WTC11 (cell line): Measurements from ENCODE around the gene DNMT3A. TPM values are rescaled to one million over a fixed set of nuclear protein-coding genes. Genes with fewer than 3 reads are reported as not detected.

ENCODE experiments used
- ATAC-seq: fragments of 200-7000 bp; cut with Tn5 transposase; 2 replicates; pipeline ENCODE4 v1.10.0; 2021; ENCODE audit warnings: mild to moderate bottlenecking, moderate library complexity
- CTCF ChIA-PET: fragments of 300-600 bp; sonication (Branson Sonifier 250); formaldehyde crosslinking; loops from one replicate; lab custom pipeline; 2021; ENCODE audit warnings: antibody characterized with exemption; lab: Charles Lee
- POLR2A ChIA-PET: fragments of 350-600 bp; sonication (Branson Sonifier 250); formaldehyde crosslinking; loops from one replicate; lab custom pipeline; 2021; ENCODE audit warnings: antibody characterized with exemption; lab: Charles Lee
- DNase-seq: peaks from one replicate; pipeline ENCODE4 v3.0.0; 2021; ENCODE audit warnings: low spot score
- H3K27ac Mint-ChIP-seq: 2 replicates; pipeline ENCODE4 v1.8.0; 2021; ENCODE audit warnings: mixed read lengths
- H3K27me3 Mint-ChIP-seq: 2 replicates; pipeline ENCODE4 v1.8.0; 2021; ENCODE audit warnings: low read depth, mild to moderate bottlenecking, moderate library complexity, mixed read lengths
- H3K36me3 Mint-ChIP-seq: 2 replicates; pipeline ENCODE4 v1.8.0; 2021; ENCODE audit warnings: mixed read lengths
- H3K4me1 Mint-ChIP-seq: 2 replicates; pipeline ENCODE4 v1.8.0; 2022; ENCODE audit warnings: mixed read lengths
- H3K4me3 Mint-ChIP-seq: 2 replicates; pipeline ENCODE4 v1.8.0; 2021; ENCODE audit warnings: mild to moderate bottlenecking, moderate library complexity, mixed read lengths
- H3K9me3 Mint-ChIP-seq: 2 replicates; pipeline ENCODE4 v1.8.0; 2021; ENCODE audit warnings: mixed read lengths
- ARID4B ChIP-seq: sonication (generic); formaldehyde crosslinking; IDR thresholded peaks from 2 replicates; pipeline ENCODE4 v1.8.0; 2023; ENCODE audit warnings: missing genetic modification reagents, mild to moderate bottlenecking, borderline replicate concordance
- ATF1 ChIP-seq: sonication (generic); formaldehyde crosslinking; IDR thresholded peaks from 2 replicates; pipeline ENCODE4 v1.8.1; 2023; ENCODE audit warnings: mild to moderate bottlenecking, moderate library complexity, missing genetic modification reagents
- CDX4 ChIP-seq: fragments of 250-450 bp; sonication (Bioruptor Pico); IDR thresholded peaks from 2 replicates; pipeline ENCODE4 v1.9.0; 2021; ENCODE audit warnings: moderate library complexity, mild to moderate bottlenecking, inconsistent platforms, borderline replicate concordance
- CREB1 ChIP-seq: sonication (generic); formaldehyde crosslinking; IDR thresholded peaks from 2 replicates; pipeline ENCODE4 v1.8.0; 2023; ENCODE audit warnings: mild to moderate bottlenecking, missing genetic modification reagents
- CREM ChIP-seq: sonication (generic); formaldehyde crosslinking; IDR thresholded peaks from 2 replicates; pipeline ENCODE4 v1.8.1; 2022; ENCODE audit warnings: mild to moderate bottlenecking, missing genetic modification reagents, moderate library complexity
- CTCF ChIP-seq: fragments of 200-600 bp; IDR thresholded peaks from 2 replicates; pipeline ENCODE4 v1.8.0; 2022; ENCODE audit warnings: antibody characterized with exemption
- ERG ChIP-seq: fragments of 250-450 bp; sonication (Bioruptor Pico); IDR thresholded peaks from 2 replicates; pipeline ENCODE4 v1.8.0; 2021; ENCODE audit warnings: mild to moderate bottlenecking
- FOXK1 ChIP-seq: sonication (generic); formaldehyde crosslinking; IDR thresholded peaks from 2 replicates; pipeline ENCODE4 v1.8.0; 2022; ENCODE audit warnings: mild to moderate bottlenecking, moderate library complexity, missing genetic modification reagents
- HMGXB4 ChIP-seq: sonication (generic); formaldehyde crosslinking; IDR thresholded peaks from 2 replicates; pipeline ENCODE4 v1.8.1; 2023; ENCODE audit warnings: mild to moderate bottlenecking, moderate library complexity, missing genetic modification reagents
- IRF1 ChIP-seq: sonication (generic); formaldehyde crosslinking; IDR thresholded peaks from 2 replicates; pipeline ENCODE4 v1.8.0; 2023; ENCODE audit warnings: missing genetic modification reagents
- NFATC4 ChIP-seq: fragments of 250-450 bp; sonication (Bioruptor Pico); IDR thresholded peaks from 2 replicates; pipeline ENCODE4 v1.9.0; 2021; ENCODE audit warnings: mild to moderate bottlenecking
- NR1H2 ChIP-seq: sonication (generic); formaldehyde crosslinking; IDR thresholded peaks from 2 replicates; pipeline ENCODE4 v1.9.0; 2021; ENCODE audit warnings: mild to moderate bottlenecking, moderate library complexity, missing genetic modification reagents
- NR3C1 ChIP-seq: sonication (generic); formaldehyde crosslinking; conservative IDR thresholded peaks from 2 replicates; pipeline ENCODE4 v1.8.1; 2023; ENCODE audit warnings: low read depth, mild to moderate bottlenecking, missing genetic modification reagents
- PRDM15 ChIP-seq: sonication (generic); formaldehyde crosslinking; IDR thresholded peaks from 2 replicates; pipeline ENCODE4 v1.8.0; 2022; ENCODE audit warnings: missing genetic modification reagents
- SMAD3 ChIP-seq: sonication (generic); formaldehyde crosslinking; IDR thresholded peaks from 2 replicates; pipeline ENCODE4 v1.8.0; 2022; ENCODE audit warnings: missing genetic modification reagents, mild to moderate bottlenecking, borderline replicate concordance
- SOX15 ChIP-seq: fragments of 250-450 bp; sonication (Bioruptor Pico); IDR thresholded peaks from 2 replicates; pipeline ENCODE4 v1.9.0; 2021; ENCODE audit warnings: mild to moderate bottlenecking
- SP1 ChIP-seq: sonication (generic); formaldehyde crosslinking; conservative IDR thresholded peaks from 2 replicates; pipeline ENCODE4 v1.8.1; 2022; ENCODE audit warnings: missing genetic modification reagents
- TP53 ChIP-seq: sonication (generic); formaldehyde crosslinking; IDR thresholded peaks from 2 replicates; pipeline ENCODE4 v1.8.1; 2023; ENCODE audit warnings: mild to moderate bottlenecking, missing genetic modification reagents
- USF2 ChIP-seq: sonication (generic); formaldehyde crosslinking; IDR thresholded peaks from 2 replicates; pipeline ENCODE4 v1.8.1; 2023; ENCODE audit warnings: mild to moderate bottlenecking, missing genetic modification reagents, moderate library complexity
- ZNF121 ChIP-seq: sonication (generic); formaldehyde crosslinking; IDR thresholded peaks from 2 replicates; pipeline ENCODE4 v1.8.0; 2023; ENCODE audit warnings: missing genetic modification reagents
- ZNF263 ChIP-seq: sonication (generic); formaldehyde crosslinking; IDR thresholded peaks from 2 replicates; pipeline ENCODE4 v1.8.1; 2022; ENCODE audit warnings: low read depth, mild to moderate bottlenecking, moderate library complexity, missing genetic modification reagents
- total RNA-seq: library from RNA; stranded (reverse); gene quantifications from 3 replicates; pipeline ENCODE4 v1.2.3, GENCODE V29; 2021

The DNMT3A gene
- total RNA-seq, 1 experiment from 2014 or later: 154 TPM

GRCh38 chr2:25376750-25377621 lies 35.3 kb upstream of the DNMT3A start:
- peaks cover 16% of the 10 kb centered on the region for H3K9me3 Mint-ChIP-seq
- POLR2A ChIA-PET: interaction anchor here (0.6 kb wide), 3 partner anchors 37 to 336 kb away, joined by 3 to 10 read pairs (median 9); no protein-coding TSS in a partner anchor
- H3K4me1 Mint-ChIP-seq: peaks cover 16% of the 10 kb centered on the region
- H3K27me3 Mint-ChIP-seq: peaks cover 26% of the 10 kb centered on the region
- H3K36me3 Mint-ChIP-seq: peaks cover 22% of the 10 kb centered on the region
- CTCF ChIA-PET: interaction anchor here (0.6 to 3.4 kb wide), 21 partner anchors 9 to 288 kb away, joined by 3 to 75 read pairs (median 5); partner anchors contain the start of gene DNMT3A
- ATAC-seq (peak; percentile 95), DNase-seq (peak; percentile 92)
- peak overlapping the region; percentile 52 for H3K4me3 Mint-ChIP-seq
- H3K27ac Mint-ChIP-seq: peak overlapping the region; percentile 48; the same call in 1 of the 2 replicates
- peak; percentile 91 for TF ChIP-seq USF2 (CRISPR knock-in tag)
- TF ChIP-seq HMGXB4 (CRISPR knock-in tag): peak; percentile 93
- TF ChIP-seq IRF1 (CRISPR knock-in tag): no peak
- no peak for TF ChIP-seq SOX15 (CRISPR knock-in tag)
- TF ChIP-seq NR1H2 (CRISPR knock-in tag): no peak
- 0 out of 2 replicates have a peak, but pooled peaks have one; percentile 23 for TF ChIP-seq TP53 (CRISPR knock-in tag)
- peak; percentile 91 for TF ChIP-seq CTCF
- peak; percentile 84 for TF ChIP-seq SP1
- TF ChIP-seq ERG: no peak
- TF ChIP-seq CREB1 (CRISPR knock-in tag): no peak
- no peak for TF ChIP-seq SMAD3
- no peak for TF ChIP-seq ATF1 (CRISPR knock-in tag)
- TF ChIP-seq CDX4 (CRISPR knock-in tag): no peak
- no peak for TF ChIP-seq ZNF263 (CRISPR knock-in tag)
- no peak for TF ChIP-seq NFATC4
- no peak for TF ChIP-seq NR3C1 (CRISPR knock-in tag)
- 0 out of 2 replicates have a peak, but pooled peaks have one; percentile 53 for TF ChIP-seq ARID4B (CRISPR knock-in tag)
- no peak for TF ChIP-seq PRDM15 (CRISPR knock-in tag)
- TF ChIP-seq ZNF121: no peak
- 0 out of 2 replicates have a peak, but pooled peaks have one; percentile 41 for TF ChIP-seq CREM (CRISPR knock-in tag)
- TF ChIP-seq FOXK1 (CRISPR knock-in tag): peak; percentile 11; the same call in 1 of the 2 replicates
